OCI-LY3 (cell line): ENCODE measurements around the gene OSBPL3.

ENCODE experiments used
- H2AFZ ChIP-seq: fragments of 200-600, 300-600 bp; shearing (Covaris generic); 2 replicates; pipeline ENCODE4 v1.6.0; 2014; ENCODE audit warnings: antibody characterized with exemption, low read depth, low read length
- H3K27ac ChIP-seq: fragments of 200-600, 300-600 bp; sonication (generic); 2 replicates; pipeline ENCODE4 v1.5.1; 2014; ENCODE audit warnings: mild to moderate bottlenecking, low read length, moderate library complexity, mixed read lengths
- H3K27me3 ChIP-seq: fragments of 200-600, 300-600 bp; sonication (generic); 2 replicates; pipeline ENCODE4 v1.6.1; 2014; ENCODE audit warnings: low read depth, low read length, mixed read lengths
- H3K36me3 ChIP-seq: fragments of 200-600, 300-600 bp; sonication (generic); replicated peaks from 2 replicates; pipeline ENCODE3; 2014; ENCODE audit warnings: low read depth, low read length, mixed read lengths
- H3K4me1 ChIP-seq: fragments of 300-600, 200-600 bp; sonication (generic); 2 replicates; pipeline ENCODE4 v1.6.1; 2014; ENCODE audit warnings: low read length, mixed read lengths
- H3K4me2 ChIP-seq: fragments of 200-600, 300-600 bp; sonication (generic); 2 replicates; pipeline ENCODE4 v1.6.1; 2014; ENCODE audit warnings: low read length, mixed read lengths
- H3K4me3 ChIP-seq: fragments of 300-600, 200-600 bp; sonication (generic); 2 replicates; pipeline ENCODE4 v1.5.1; 2014; ENCODE audit warnings: antibody characterized with exemption, mild to moderate bottlenecking, low read length, moderate library complexity
- H3K79me2 ChIP-seq: fragments of 300-600, 200-600 bp; shearing (Covaris generic); 2 replicates; pipeline ENCODE4 v1.6.1; 2014; ENCODE audit warnings: mild to moderate bottlenecking, low read length, mixed read lengths
- H3K9ac ChIP-seq: fragments of 300-600, 200-600 bp; shearing (Covaris generic); 2 replicates; pipeline ENCODE4 v1.6.0; 2014; ENCODE audit warnings: mild to moderate bottlenecking, low read length, moderate library complexity
- H3K9me3 ChIP-seq: fragments of 200-600, 300-600 bp; shearing (Covaris generic); 2 replicates; pipeline ENCODE4 v1.6.1; 2014; ENCODE audit warnings: low read length, mixed read lengths; ENCODE audit not compliant: insufficient read depth
- H4K20me1 ChIP-seq: fragments of 200-600, 300-600 bp; sonication (generic); 2 replicates; pipeline ENCODE4 v1.6.1; 2016; ENCODE audit warnings: low read length, mixed read lengths; ENCODE audit not compliant: insufficient read depth
- CTCF ChIP-seq: fragments of 200-600, 300-600 bp; sonication (generic); IDR thresholded peaks from 2 replicates; pipeline ENCODE4 v1.5.1; 2014; ENCODE audit warnings: antibody characterized with exemption, low read length, low read depth
- EZH2phosphoT487 ChIP-seq: fragments of 200-600 bp; shearing (Covaris generic); IDR thresholded peaks from 2 replicates; pipeline ENCODE4 v1.6.1; 2018; ENCODE audit warnings: antibody characterized with exemption, mixed run types, low read depth

Gene OSBPL3

GRCh38 chr7:24802300-24802699 is 177.7 kb downstream of the OSBPL3 start:
- no peaks in the 10 kb centered on the region for H3K27me3 ChIP-seq
- H3K9ac ChIP-seq: no peak overlapping the region
- H3K79me2 ChIP-seq: no peaks in the 10 kb centered on the region
- no peak overlapping the region for H3K27ac ChIP-seq
- H3K9me3 ChIP-seq: no peaks in the 10 kb centered on the region
- no peaks in the 10 kb centered on the region for H3K36me3 ChIP-seq
- H2AFZ ChIP-seq: no peak overlapping the region
- TF ChIP-seq EZH2phosphoT487 (no peak), CTCF (no peak)
- no peaks in the 10 kb centered on the region for H4K20me1 ChIP-seq
- no peaks in the 10 kb centered on the region for H3K4me1 ChIP-seq
- H3K4me2 ChIP-seq: no peak overlapping the region
- H3K4me3 ChIP-seq: no peak overlapping the region

- Histone ChIP-seq H3K9me3 (no peaks in the 10 kb centered on the region), H3K79me2 (no peaks in the 10 kb centered on the region), H2AFZ (no peak overlapping the region), H3K36me3 (no peaks in the 10 kb centered on the region), H3K27me3 (no peaks in the 10 kb centered on the region), H3K4me2 (no peak overlapping the region), H4K20me1 (no peaks in the 10 kb centered on the region), H3K4me3 (no peak overlapping the region), H3K27ac (no peak overlapping the region), H3K4me1 (no peaks in the 10 kb centered on the region), H3K9ac (no peak overlapping the region)
- TF ChIP-seq CTCF (no peak), EZH2phosphoT487 (no peak)
Measured at GRCh38 chr7:24801883-24802282, 178.1 kb downstream of the OSBPL3 start.

DNA sequence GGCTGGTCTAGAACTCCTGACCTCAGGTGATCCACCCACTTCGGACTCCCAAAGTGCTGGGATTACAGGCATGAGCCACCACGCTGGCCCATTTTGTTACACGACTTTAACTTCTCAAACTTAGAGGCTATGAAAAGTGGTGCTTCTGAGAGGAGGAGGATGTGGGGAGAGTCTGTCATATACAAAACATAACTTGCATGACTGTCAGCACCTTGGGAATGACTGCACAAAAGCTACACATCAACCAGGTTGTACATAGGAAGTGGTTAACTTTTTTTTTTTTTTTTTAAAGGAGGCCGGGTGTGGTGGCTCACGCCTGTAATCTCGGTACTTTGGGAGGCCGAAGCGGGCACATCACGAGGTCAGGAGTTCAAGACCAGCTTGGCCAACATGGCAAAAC is 179.3 kb downstream of the OSBPL3 start:
- Histone ChIP-seq H3K9ac (no peak overlapping the region), H3K27ac (no peak overlapping the region), H4K20me1 (no peaks in the 10 kb centered on the region), H3K27me3 (no peaks in the 10 kb centered on the region), H3K4me1 (no peaks in the 10 kb centered on the region), H3K4me3 (no peak overlapping the region), H2AFZ (no peak overlapping the region), H3K79me2 (no peaks in the 10 kb centered on the region), H3K4me2 (no peak overlapping the region), H3K9me3 (no peaks in the 10 kb centered on the region), H3K36me3 (no peaks in the 10 kb centered on the region)
- TF ChIP-seq CTCF (no peak), EZH2phosphoT487 (no peak)

DNA sequence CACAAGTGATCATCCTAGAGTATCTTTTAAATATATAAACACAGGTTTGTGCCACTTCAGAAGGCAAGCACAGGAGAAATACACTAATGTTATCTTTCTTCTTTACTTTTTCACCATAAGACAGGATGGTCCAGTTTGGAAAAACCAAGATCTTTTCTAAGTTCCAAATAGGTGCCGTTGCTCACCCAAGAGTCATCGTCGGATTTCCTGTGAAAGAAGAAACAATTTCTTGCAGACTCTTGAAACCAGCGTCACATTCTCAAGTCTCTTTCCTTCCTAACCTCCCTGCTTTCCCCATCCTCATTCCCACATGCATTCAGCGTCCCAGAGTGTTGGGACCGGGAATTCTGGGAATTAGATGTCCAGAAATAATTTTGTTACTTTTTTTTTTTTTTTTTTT is 179.9 kb downstream of the OSBPL3 start:
- Histone ChIP-seq H3K27ac (no peak overlapping the region), H3K79me2 (no peaks in the 10 kb centered on the region), H4K20me1 (no peaks in the 10 kb centered on the region), H2AFZ (no peak overlapping the region), H3K4me1 (no peaks in the 10 kb centered on the region), H3K4me2 (no peak overlapping the region), H3K36me3 (no peaks in the 10 kb centered on the region), H3K9ac (no peak overlapping the region), H3K4me3 (no peak overlapping the region), H3K9me3 (no peaks in the 10 kb centered on the region), H3K27me3 (no peaks in the 10 kb centered on the region)
- TF ChIP-seq EZH2phosphoT487 (no peak), CTCF (no peak)
